ENCODE measurements around the gene SPSB2.

GRCh38 chr12:6921996-6922946, 49.2 kb upstream of the SPSB2 start:
- TF ChIP-seq CTCF (IDR thresholded peaks at IDR 0.05; ENCODE audit: low read depth, low read length) (no peak), EZH2phosphoT487 (IDR thresholded peaks at IDR 0.05; ENCODE audit: low read depth) (no peak)
